Neural cell (in vitro differentiated cells): ENCODE results near the gene KRT76.

Experiments
- EZH2 ChIP-seq: fragments of 200-600, 300-800 bp; shearing (Covaris generic), sonication (generic); IDR thresholded peaks from 2 replicates; pipeline ENCODE4 v1.6.1; 2014; ENCODE audit warnings: antibody characterized with exemption, low read length, borderline replicate concordance, mild to moderate bottlenecking; ENCODE audit not compliant: insufficient read depth, poor library complexity, severe bottlenecking
- MXI1 ChIP-seq: fragments of 450-650 bp; conservative IDR thresholded peaks from 2 replicates; pipeline ENCODE4 v1.6.1; 2014; ENCODE audit warnings: antibody characterized with exemption, mild to moderate bottlenecking; ENCODE audit not compliant: poor library complexity, severe bottlenecking

- no peak for TF ChIP-seq EZH2
- no peak for TF ChIP-seq MXI1
Measured at GRCh38 chr12:52806169-52806811, 29.1 kb upstream of the KRT76 start.
